Fibroblast of skin of back (primary cell): ENCODE measurements around the gene ATG5.

ENCODE experiments used
- DNase-seq: peaks from one replicate; pipeline ENCODE4 v3.0.0-alpha.2; 2013

ATG5 gene

DNA sequence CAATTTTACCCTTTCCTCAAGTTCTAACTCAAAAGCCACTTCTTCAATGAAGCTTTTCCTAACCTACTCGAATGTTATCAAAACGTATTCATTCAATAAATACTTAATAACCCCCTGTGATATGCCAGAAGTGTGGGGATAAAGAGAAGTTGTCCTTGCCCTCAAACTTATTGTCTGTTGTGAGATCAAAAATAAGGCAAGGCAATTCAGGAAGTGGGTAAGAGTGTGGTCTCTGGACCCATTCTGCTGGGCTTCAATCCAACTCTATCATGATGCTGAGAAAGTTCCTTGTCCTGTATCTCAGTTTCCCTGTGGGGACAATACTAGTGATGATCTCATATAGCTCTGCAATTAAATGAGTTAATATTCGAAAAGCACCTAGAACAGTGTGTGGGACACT is 146.7 kb downstream of the ATG5 start:
- no peak for DNase-seq

DNA sequence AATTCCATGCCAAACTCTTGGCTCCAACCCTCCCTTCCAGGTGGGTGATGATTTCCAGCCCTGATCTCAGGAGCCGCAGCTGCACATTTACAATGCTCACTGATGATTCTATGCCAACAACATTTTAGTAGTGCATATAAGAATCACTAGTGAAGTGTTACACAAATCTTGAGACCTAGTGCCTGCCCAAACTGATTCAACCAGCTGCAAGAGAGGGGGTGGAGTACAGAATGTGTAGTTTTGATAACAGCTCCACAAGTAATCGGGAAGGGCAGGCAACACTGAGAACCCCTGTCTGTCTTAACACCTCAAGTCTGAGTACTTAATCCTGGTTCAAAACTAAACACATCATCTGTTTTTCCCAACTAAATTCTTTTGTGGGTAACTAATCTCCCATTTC is 147.8 kb downstream of the ATG5 start:
- no peak for DNase-seq

DNA sequence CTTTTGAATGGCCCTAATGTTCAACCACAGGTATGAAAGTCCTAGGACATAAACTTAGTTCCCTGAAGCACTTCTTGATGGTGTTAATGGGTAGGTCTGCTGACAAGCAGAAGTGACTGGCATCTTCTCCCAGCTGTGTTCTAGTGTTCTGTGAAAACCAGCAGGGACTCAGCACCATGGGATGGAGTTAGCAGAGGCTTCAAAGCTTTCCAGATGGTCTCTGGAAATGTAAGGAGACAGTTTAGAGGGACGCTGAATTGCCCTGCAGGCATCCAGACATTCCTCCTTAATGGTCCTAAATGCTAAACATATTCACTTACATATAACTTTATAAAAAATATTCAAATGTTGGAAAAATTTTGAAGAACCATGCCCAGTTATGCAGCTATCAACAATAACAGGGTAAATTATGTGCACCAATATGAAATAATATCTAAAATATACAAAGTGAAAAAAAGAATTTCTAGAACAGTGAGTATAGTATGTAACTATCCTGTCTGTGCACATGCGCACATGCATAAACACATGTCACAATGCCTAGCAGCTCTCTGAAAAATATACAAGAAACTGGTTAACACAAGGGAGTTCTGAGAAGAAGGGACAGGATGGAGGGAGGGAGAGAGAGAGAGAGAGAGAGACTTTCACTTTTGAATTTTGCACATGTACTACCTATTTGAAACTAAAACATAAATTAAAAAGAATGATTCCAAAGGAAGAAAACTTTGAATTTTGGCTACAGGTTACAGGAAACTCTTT is 152.3 kb downstream of the ATG5 start:
- no peak for DNase-seq

DNA sequence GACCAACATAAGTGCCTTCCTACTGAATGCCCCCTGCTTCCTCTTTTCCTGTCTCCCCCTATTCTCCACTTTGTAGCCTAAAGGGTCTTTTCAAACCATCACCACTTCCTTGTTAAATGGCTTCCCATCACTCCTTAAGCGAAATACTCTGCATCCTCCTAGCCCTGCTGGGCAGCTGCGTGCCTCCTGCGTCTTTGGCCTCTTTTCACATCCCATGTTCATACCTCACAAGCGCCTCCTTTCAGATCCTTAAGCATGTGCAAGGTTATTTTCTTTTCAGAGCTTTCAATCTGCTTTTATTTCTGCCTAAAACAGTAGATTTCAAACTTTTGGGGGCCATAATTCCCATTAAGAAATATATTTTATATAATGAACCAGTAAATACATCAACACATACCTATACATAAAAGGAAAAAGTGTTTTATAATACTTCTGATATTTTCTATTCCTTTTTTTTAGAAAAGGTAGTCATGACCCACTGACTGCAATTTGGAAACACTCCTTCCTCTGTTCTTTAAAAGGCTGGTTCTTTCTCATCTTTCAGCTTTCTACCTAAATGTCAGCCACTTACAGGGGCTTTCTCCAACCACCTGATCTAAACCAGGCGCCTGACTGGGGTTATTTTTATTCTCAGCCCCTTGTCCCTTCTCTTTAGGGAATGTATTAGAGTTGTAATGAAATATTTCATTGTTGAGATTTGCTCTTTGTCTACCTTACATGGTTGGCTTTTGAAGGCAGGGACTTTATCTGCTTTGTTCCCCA is 155.3 kb downstream of the ATG5 start:
- no peak for DNase-seq

DNA sequence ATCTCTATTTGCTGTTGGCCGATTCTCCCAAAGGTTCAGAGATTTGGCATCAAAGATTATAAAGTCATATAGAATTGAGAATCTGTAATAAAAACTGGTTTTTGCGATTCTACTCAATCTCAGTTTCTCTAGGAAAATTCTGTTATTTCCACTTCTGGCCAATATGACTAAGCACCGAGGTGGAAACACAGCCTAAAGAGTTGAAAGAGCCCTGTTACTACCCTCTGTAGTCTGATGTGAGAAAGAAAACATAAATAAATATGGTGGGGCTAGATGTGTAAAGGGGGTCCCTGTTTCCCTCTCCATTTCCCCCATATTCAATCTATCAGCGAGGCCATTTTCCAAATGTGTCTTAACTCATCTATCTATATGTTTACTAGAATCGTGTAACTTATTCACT is 156.0 kb downstream of the ATG5 start:
- no peak for DNase-seq

DNA sequence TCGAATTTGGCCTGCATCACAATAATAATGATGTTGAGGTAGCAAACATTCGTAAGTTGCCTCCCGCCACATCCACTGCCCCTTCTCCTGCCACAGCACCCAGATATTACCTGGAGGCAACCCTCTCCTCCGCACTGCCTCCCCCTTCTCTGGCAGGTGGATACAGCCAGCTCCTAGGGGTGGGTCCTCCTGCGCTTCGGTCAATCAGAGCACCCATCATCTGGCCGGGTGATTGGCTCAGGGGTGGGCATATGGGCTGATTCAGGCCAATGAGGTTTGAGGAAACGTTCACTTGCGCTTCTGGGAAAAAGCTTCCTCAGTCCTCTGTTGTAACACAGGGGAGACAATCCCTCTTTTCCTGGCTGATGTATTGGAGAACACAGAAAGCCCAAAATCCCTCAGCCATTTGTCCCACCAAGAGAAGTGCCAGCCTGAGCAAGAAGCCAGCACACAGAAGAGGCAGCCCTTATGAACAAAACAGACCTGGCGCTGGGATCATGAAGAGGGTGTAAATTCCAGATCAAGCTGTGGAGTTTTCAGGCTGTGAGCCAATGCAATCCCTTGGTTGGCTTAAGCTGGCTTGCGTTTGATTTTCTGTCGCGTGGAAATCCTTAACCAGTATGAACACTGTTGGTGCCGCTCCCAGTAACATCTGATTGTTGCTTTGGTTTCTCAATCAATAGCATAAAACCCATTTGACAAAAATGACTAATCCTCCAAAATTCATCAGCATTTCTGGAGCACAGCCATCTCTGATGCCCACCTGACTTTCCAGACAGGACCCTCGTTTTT is 157.3 kb downstream of the ATG5 start:
- no peak for DNase-seq

DNA sequence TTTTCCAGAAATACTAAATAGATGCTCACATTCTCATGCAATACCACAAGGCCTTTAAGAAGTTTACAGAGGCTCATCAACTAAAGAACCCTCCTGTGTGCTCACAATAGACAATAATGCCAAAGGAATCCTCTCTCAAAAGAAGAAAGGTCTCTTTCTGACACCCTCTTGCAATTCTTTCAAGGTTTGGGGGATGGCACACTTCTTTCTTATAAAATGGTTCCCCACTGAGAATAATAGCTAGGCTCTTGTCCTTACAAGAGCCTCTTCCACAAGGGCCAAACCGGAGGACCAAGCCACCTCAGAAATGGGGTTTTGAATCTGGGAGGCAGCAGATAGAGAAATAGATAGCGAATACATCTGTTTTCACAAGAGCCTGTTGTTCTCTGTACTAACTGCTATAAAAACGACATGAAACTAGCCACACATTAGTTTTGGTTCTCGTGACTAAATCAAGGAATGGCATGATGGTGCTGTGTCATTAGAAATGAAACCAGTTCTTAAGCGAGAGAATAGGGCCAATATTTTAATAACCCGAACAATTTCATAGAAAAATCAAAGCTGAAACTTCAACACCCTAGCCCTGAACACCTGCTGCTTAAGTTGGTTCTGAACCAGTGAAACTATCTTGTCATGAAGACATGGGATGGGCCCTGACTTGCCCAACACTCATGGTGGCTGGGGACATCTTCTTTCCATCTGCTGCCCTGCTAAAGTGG is 158.3 kb downstream of the ATG5 start:
- no peak for DNase-seq

DNA sequence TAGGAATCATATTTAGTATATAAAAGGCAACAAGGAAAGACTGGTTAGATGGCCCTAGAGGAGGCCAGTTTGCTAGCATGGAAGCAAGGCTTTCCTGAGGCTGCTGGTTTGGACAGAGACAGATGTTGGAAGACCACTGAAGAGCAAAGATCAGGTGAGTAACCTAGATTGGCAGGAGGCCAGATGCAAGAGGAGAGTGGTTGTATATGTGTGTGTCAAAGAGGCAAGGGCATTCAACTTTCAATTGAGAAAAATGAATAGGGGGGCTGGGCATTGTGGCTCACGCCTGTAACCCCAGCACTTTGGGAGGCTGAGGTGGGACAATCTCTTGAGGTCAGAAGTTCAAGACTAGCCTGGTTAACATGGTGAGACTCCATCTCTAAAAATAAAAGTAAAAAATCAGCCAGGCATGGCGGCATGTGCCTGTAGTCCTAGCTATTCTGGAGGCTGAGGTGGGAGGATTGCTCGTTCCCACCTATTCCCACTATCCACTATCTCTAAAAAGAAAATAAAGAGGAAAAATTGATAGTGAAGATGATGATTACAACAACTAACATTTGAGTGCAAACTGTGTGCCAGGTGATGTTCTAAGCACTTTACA is 159.6 kb downstream of the ATG5 start:
- DNase-seq = no peak

DNA sequence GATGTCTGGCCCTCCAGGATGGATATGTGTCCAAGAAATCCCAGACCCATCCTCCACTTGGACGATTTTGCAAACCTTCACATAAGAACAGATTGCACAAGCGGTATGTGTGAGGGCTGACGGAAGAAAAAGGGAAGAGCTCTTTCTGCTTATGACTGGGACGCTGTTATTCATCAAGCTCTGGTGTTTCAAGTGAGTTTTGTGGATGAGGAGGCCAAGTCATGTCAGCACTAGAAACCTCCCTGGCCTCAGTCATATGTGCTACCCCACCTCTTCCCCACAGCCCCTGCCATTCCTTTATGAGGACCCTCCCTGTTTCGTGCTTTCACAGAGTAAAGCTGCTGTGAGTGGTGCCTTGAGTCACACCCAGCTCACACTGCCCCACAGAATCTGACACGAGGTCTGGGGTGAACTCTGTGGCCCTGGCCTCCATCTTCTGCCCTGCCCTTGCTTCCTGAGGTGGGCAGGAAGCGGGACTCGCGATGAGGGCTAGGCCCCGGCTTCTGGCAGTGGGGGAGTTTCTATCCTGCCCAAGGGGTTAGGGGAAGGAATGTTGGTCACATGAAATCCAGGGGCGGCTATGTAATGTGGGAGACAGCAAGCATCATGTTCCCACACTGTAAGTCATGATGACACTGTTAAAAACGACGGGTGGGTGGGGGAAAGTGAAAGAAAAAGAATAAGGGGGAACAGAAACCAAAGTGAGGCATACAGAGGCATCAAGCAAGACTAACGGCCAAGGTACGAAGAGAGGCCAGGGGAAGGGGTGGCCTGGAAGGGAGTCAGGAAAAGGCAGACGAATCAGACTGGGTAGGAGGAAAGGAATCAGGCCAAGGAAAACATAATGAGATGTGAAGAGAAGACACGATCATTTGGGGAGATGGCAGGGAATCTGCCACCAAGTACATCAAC is 161.3 kb downstream of the ATG5 start:
- DNase-seq = peak; percentile 57

DNA sequence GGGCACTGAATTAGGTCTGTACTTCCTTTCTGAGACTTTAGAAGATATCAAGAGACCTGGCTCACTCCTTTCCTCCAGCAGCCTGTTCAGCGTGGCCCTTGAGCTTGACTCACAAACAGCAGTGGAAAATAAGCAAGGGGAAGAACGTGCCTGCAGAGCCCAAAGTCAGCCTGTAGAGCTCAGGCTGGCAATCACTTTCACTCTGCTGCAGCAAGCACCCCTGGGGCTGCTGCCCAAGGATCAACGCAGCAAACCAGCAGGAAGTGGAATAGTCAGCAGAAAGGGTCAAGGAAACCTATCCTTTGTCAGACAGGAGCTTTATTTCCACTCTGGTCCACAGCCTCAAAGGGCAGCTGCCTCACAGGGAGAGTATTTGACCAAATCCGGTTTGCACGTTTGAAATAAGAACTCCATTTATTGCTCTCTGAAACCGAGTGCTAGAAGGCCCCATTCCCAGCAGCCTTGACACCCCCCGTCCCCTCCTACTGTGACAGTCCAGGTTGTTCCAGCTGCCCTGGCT is 162.1 kb downstream of the ATG5 start:
- peak; percentile 72 for DNase-seq

DNA sequence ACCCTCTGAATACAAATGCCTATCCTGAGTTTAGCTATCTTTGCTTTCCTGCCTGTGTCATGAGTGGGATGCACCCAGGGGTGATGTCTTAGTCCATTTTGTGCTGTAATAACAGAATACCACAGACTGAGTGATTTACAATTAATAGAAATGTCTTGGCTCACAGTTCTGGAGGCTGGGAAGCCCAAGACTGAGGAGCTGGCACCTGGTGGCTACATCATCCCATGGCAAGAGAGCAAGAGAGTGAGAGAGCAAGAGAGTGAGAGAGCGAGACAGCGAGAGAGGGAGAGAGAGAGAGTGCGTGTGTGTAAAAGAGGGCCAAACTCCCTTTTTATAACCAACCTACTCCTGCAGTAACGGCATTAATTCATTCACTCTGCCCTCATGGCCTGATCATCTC is 162.6 kb downstream of the ATG5 start:
- DNase-seq = no peak

DNA sequence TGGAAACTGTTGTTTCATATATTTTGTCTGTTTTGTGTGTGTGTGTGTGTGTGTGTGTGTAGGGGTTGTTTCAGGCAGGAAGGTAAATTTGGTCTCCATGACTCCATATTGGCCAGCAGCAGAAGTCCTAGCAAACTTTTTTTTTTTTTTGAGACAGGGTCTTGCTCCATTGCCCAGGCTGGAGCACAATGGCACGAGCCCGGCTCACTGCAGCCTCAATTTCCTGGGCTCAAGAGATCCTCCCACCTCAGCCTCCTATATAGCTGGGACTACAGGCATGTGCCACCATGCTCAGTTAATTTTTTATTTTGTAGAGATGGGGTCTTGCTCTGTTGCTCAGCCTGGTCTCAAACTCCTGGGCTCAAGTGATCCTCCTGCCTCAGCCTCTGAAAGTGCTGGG is 163.7 kb downstream of the ATG5 start:
- no peak for DNase-seq

DNA sequence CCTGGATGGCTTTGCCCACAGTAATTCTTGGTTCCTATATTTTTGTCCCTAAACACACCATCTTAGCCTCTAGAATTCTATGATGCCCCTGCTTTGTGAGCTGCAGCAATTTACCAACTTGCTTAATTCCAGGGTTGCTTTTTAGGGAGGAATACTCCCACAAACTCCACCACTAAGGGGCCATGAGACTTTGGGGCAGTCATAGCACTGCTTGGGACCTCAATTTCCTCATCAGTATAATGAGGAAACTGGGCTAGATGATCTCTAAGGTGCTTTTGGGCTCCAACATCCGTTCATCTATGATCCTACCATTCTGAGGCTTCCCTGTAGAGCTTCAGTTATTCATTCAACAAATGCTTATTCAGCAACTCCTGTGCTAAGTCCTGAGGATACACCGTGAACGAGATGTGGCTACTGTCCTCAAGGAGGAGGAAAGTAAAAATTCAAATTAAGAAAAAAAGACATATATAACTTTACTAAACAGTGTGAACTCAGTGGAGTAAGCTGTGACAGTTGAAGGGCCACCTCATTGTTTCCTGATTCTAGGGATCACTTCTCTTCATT is 164.2 kb downstream of the ATG5 start:
- DNase-seq = no peak

DNA sequence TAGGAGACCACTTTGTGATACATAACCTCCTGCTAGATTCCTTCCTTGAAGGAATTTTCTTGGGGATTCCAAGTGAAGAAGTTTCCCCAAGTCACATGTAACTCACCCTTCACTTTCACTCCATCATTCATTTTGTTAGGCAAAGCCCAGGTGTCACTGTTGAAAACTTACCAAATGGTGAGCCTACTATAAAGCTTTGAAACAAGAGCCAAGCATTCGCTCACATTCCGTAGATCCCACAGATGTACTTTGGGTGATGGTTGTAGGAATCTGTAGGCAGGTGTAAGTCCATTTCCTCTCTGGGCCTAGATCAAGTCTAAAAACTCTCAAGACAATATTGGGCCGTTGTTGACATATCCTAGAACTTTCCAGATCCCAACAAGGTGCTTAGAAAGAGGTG is 165.4 kb downstream of the ATG5 start:
- no peak for DNase-seq

DNA sequence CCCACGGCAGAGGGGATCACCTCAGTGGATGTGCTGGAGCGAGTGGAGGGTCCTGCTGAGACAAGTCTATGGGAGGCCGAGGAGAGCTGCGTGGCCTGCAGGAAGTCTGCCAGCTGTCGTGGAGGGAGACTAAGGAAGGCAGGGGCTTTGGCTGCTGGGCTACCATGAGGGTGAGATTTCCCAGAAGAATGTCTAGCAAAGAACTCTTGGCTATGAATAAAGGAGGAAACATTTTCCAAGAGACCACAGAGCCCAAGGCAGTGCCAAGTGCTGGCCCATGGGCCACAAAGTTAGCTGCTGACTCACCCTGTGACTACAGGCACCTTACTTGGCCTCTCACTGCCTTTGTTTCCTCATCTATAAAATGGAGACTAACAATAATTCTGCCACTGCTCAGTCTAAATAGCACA is 166.0 kb downstream of the ATG5 start:
- peak; percentile 96 for DNase-seq

DNA sequence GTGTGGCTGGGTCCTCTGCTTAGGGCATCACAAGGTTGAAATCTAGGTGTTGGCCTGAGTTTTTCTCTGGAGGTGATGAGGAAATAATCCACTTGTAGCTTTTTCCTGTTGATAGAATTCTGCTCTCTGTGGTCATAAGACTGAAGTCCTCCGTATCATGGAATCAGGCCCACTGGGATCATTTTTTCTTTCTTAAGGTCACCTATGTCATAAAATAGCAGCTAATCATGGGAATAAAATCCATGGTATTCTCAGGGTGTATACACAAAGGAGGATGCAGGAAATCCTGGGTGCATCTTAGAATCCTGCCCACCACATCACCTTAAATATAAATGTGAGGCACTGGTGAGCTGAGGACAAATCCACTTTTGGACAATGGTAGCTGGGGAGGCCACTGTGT is 166.7 kb downstream of the ATG5 start:
- peak; percentile 33 for DNase-seq

DNA sequence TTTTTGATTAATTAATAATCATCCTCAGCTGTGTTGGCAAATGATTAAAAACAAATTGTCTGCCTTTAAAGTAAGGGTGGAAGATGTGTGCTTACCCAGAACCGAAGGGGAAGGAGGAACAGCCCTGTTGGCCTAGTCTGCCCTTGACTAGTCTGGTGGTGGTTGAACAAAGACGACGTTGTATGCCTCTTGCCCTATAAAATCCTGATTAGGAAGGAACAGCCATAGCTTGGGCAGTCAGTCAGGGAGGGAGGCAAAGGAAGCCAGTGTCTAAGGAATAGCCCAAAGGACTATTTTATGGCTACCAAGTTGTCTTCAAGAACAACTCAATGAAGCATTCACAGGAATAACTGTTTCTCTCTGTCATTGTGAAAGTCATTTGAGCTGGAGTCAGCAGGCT is 168.7 kb downstream of the ATG5 start:
- no peak for DNase-seq

DNA sequence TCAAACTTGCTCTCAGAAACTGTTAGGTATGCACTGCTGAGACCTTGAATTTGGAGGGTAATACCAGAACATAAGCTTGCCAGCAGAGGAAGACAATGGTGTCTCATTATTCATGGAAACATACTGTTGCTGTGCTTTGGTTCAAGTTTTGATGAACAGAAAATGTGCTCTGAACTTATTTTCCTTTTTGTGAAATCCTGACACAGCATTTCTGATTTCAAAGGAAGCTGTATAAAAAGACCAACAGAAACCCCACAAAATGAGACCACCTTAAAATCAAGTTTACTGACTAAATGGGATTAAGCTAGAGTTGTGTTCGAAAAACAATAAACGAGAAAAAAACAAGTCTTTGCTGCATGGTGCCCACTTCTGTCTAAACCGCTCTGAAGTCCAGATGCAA is 169.1 kb downstream of the ATG5 start:
- DNase-seq = no peak

DNA sequence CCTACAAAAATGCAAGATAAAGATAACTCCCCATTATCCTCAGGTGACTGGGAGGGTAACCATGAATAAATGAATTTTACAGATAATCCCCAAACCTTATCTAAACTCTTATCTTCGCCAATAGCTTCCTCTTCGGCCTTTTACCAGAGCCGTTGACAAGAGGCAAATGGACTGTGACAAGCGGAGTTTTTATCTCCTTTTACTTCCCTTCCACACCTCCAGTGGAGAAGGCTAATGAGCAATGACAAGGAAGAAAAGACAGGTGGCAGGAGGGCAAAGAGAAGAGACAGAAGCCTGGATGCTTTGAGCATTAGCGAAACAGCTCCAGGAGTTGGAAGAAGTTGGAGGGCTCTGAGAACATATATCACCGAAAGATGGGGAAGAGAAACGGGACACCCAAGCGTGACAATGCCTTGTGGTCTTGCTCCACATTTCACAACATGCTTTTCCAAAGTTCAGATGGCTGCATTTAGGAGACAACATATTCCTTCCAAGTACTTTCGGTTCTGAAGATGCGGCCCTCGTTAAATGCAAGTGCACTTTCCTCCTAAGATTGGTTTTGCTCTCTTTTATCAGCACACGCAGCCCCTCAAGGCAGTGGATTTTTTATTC is 170.2 kb downstream of the ATG5 start:
- peak; percentile 27 for DNase-seq

DNA sequence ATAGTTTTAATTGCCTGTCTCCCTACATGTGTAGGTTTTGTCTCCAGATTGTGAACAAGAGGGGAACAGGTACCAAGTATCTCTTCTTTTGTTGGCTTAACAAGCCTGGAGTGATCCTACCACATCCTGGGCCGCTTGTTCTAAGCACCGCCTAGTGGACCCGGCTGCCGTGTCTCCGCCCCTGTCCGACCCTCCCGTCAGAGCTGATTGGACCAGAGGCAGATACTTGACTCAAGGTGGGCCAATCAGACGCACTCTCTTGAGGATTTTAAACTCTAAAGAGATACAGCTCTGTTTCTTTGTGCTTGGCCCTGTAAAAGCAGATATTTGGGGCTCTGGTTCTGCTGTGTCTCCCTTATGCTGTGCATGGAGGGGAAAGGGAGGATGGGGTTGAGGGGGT is 171.2 kb downstream of the ATG5 start:
- DNase-seq = no peak
